Activated B cell treated with CpG ODN at 0.5 μM for 24 hours (primary cell): ENCODE measurements around the gene UBTFL1. TPM values are rescaled to one million over a fixed set of nuclear protein-coding genes. Genes with fewer than 3 reads are reported as not detected.
"Not testable (repeated sequence)": the region's sequence is repeated elsewhere in the genome, so short reads cannot be mapped to it uniquely, and the experiment has no call there.

Source experiments
- ATAC-seq: fragments of 200-7000 bp; cut with Tn5 transposase; one replicate; pipeline ENCODE4 v1.10.0; 2021; ENCODE audit warnings: low read depth, mild to moderate bottlenecking, moderate library complexity
- CTCF ChIA-PET: fragments of 350-600 bp; sonication (Branson Sonifier 250); formaldehyde crosslinking; loops from one replicate; lab custom pipeline; 2021; ENCODE audit warnings: antibody characterized with exemption; lab: Charles Lee
- POLR2A ChIA-PET: fragments of 350-600 bp; sonication (Branson Sonifier 250); formaldehyde crosslinking; loops from one replicate; lab custom pipeline; 2021; ENCODE audit warnings: antibody characterized with exemption; lab: Charles Lee
- DNase-seq: peaks from one replicate; pipeline ENCODE4 v3.0.0; 2022
- H3K27ac Mint-ChIP-seq: one replicate; pipeline ENCODE4 v1.8.0; 2020; ENCODE audit warnings: mixed read lengths
- H3K27me3 Mint-ChIP-seq: one replicate; pipeline ENCODE4 v1.8.0; 2021; ENCODE audit warnings: mixed read lengths
- H3K36me3 Mint-ChIP-seq: one replicate; pipeline ENCODE4 v1.8.0; 2021; ENCODE audit warnings: low read depth, mixed read lengths
- H3K4me1 Mint-ChIP-seq: one replicate; pipeline ENCODE4 v1.8.0; 2021; ENCODE audit warnings: mixed read lengths
- H3K4me3 Mint-ChIP-seq: one replicate; pipeline ENCODE4 v1.8.0; 2020; ENCODE audit warnings: mild to moderate bottlenecking, mixed read lengths
- H3K9me3 Mint-ChIP-seq: one replicate; pipeline ENCODE4 v1.8.0; 2020; ENCODE audit warnings: mixed read lengths
- CTCF ChIP-seq: fragments of 200-600 bp; IDR thresholded peaks from one replicate; pipeline ENCODE4 v1.8.0; 2022; ENCODE audit warnings: antibody characterized with exemption, mild to moderate bottlenecking
- intact Hi-C: fragments of 100-400 bp; cut with micrococcal nuclease; formaldehyde crosslinking; loops from one replicate; pipeline ENCODE4 v1.15.1; 2024
- total RNA-seq: library from RNA; stranded (reverse); gene quantifications from 2 replicates; pipeline ENCODE4 v1.2.3, GENCODE V29; 2022

Gene UBTFL1, protein sequence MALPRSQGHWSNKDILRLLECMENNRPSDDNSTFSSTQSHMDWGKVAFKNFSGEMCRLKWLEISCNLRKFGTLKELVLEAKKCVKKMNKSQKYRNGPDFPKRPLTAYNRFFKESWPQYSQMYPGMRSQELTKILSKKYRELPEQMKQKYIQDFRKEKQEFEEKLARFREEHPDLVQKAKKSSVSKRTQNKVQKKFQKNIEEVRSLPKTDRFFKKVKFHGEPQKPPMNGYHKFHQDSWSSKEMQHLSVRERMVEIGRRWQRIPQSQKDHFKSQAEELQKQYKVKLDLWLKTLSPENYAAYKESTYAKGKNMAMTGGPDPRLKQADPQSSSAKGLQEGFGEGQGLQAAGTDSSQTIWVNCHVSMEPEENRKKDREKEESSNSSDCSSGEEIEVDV
- total RNA-seq: not detected in 2 replicates

DNA sequence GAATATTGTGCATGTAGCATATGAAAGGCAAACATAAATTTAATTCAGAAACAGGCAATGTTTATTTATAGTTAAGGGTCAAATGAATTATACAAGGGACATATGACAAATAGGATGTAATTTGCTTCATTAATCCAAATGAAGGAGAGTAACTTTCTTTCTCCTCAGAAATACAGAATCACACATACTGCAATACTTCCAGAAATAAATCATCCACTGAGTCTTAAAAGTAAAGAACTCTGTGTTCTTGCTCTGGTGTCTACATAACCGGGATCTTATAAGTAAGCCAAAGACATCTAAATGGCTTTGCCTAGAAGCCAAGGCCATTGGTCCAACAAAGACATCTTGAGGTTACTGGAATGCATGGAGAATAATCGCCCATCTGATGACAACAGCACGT, at the start of gene UBTFL1:
TSS of gene UBTFL1 (plus strand) at position 301 of the 400 bp plus-strand sequence. CDS start at position 301, 0 bp downstream.
- H3K27ac Mint-ChIP-seq, DNase-seq, H3K4me1 Mint-ChIP-seq, H3K4me3 Mint-ChIP-seq, POLR2A ChIA-PET, H3K27me3 Mint-ChIP-seq, H3K9me3 Mint-ChIP-seq, CTCF ChIA-PET, H3K36me3 Mint-ChIP-seq, ATAC-seq, intact Hi-C loops: not testable (repeated sequence)

DNA sequence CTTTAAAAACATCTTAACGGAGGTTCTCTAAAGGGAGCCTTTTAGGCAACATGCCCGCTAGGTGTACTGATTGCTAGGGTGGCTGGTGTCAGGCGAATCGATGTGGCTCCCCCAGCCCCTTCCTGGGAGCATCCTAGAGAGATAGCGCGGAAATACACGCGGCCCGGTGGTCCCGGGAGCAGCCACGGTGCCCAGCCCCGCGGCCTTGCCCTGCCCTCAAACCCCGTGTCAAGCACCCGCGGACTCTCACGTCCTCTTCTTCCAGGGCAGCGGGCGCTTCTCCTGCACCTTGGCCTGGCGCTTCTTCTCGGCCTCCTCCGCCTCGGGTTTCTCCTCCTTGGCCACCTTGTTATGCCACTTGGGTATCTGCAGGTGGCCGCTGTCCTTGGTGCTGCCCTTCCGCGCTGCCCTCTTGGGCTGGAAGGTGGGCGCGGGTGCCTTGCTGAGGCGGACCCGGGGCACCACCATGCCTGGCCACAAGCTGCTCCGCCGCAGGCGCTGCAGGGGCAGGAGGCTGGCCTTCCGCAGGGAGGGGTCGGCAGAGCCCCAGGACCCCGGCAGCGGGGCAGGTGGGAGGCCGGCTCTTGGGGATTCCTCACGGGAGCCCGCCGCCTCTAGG, 34.0 kb upstream of the UBTFL1 start:
- H3K27ac Mint-ChIP-seq, POLR2A ChIA-PET, H3K9me3 Mint-ChIP-seq, H3K4me3 Mint-ChIP-seq, H3K36me3 Mint-ChIP-seq, H3K4me1 Mint-ChIP-seq, H3K27me3 Mint-ChIP-seq, CTCF ChIA-PET, DNase-seq, ATAC-seq, intact Hi-C loops: not testable (repeated sequence)

GRCh38 chr11:90052311-90052710, 33.4 kb upstream of the UBTFL1 start:
- ATAC-seq, intact Hi-C loops, POLR2A ChIA-PET, CTCF ChIA-PET, H3K27me3 Mint-ChIP-seq, H3K27ac Mint-ChIP-seq, H3K4me1 Mint-ChIP-seq, DNase-seq, H3K9me3 Mint-ChIP-seq, H3K36me3 Mint-ChIP-seq, H3K4me3 Mint-ChIP-seq: not testable (repeated sequence)

GRCh38 chr11:90053545-90053944, 32.2 kb upstream of the UBTFL1 start:
- intact Hi-C loops, POLR2A ChIA-PET, H3K4me1 Mint-ChIP-seq, ATAC-seq, DNase-seq, H3K27me3 Mint-ChIP-seq, H3K4me3 Mint-ChIP-seq, H3K36me3 Mint-ChIP-seq, H3K9me3 Mint-ChIP-seq, H3K27ac Mint-ChIP-seq, CTCF ChIA-PET: not testable (repeated sequence)

DNA sequence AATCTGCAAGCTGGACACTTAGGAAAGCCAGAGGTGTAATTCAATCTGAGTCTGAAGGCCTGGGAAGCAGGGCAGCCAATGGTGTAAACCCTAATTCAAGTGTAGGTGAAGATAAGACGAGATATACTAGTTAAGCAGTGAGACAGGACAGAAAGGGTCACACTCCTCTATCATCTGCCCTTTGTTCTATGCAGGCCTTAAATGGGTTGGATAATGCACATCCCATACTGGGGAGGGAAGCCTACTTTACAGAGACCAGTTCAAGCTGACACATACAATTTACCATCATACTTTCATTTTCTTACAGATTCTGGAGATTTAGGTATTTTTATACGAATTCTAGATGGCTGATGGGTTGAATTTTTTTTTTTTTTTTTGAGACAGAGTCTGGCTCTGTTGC, 3.0 kb downstream of the UBTFL1 start:
- H3K9me3 Mint-ChIP-seq, H3K36me3 Mint-ChIP-seq, DNase-seq, H3K27ac Mint-ChIP-seq, POLR2A ChIA-PET, intact Hi-C loops, H3K27me3 Mint-ChIP-seq, H3K4me3 Mint-ChIP-seq, CTCF ChIA-PET, H3K4me1 Mint-ChIP-seq, ATAC-seq: not testable (repeated sequence)

GRCh38 chr11:90095230-90095924, 9.6 kb downstream of the UBTFL1 start:
- H3K27me3 Mint-ChIP-seq, H3K9me3 Mint-ChIP-seq, CTCF ChIA-PET, POLR2A ChIA-PET, H3K4me3 Mint-ChIP-seq, ATAC-seq, H3K36me3 Mint-ChIP-seq, intact Hi-C loops, DNase-seq, H3K27ac Mint-ChIP-seq, H3K4me1 Mint-ChIP-seq: not testable (repeated sequence)

DNA sequence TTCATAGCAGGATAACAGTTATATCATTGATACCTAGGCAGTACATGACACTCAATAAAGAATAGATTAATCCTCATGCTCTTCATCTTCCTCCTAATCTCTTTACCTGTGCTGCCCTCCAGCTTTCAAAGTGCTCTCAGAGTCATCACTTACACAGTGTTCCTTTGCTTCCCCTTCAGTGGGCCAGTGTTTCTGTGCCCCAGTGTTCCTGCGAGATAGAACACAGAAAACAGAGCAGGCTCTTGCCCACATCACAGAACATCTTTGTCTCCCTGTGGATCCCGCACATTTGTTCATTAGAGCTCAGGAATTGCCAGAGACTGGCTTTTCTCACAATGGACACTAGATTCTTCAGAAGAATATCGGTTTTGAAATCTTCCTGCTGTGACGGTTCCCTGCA, 12.5 kb downstream of the UBTFL1 start:
- not testable (repeated sequence) for H3K27ac Mint-ChIP-seq, H3K36me3 Mint-ChIP-seq

DNA sequence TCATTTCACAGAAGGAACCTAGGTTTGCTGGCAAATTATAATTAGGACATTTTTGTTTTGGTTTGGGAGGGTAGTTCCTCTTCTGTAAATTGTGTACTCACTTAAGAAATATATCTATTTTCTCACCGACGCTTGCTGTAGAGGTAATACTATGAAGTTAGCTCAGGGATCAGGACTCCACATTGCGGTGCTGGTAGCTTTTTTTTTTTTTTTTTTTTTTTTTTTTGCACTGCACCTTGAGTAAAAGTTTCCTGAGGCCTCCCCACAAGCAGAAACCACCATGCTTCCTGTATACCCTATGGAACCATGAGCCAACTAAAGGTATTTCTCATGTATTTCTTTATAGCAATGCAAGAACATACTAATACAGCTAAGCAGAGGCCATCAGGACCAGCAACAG, 14.7 kb downstream of the UBTFL1 start:
- H3K27me3 Mint-ChIP-seq: no peaks in the 10 kb centered on the region
- H3K36me3 Mint-ChIP-seq: no peaks in the 10 kb centered on the region
- H3K4me1 Mint-ChIP-seq: no peaks in the 10 kb centered on the region
- no peak overlapping the region for H3K27ac Mint-ChIP-seq
- no peaks in the 10 kb centered on the region for H3K9me3 Mint-ChIP-seq
- ATAC-seq (no peak), DNase-seq (no peak)
- ChIA-PET CTCF (no interaction called here), POLR2A (no interaction called here)
- TF ChIP-seq CTCF: no peak
- intact Hi-C loops: no loop called here
- H3K4me3 Mint-ChIP-seq: no peak overlapping the region

More for the DNA sequence above, 12.5 kb downstream of the UBTFL1 start:
- intact Hi-C loops, H3K9me3 Mint-ChIP-seq, DNase-seq, POLR2A ChIA-PET, H3K4me1 Mint-ChIP-seq, H3K4me3 Mint-ChIP-seq, CTCF ChIA-PET, ATAC-seq, H3K27me3 Mint-ChIP-seq: not testable (repeated sequence)
